Tibial nerve (tissue), 4 donors: Measurements from ENCODE around the gene B9D2. TPM values are rescaled to one million over a fixed set of nuclear protein-coding genes. Genes with fewer than 3 reads are reported as not detected.
A peak's percentile ranks its signal among the peaks of the same experiment; 100 is the strongest.

Experiments used
- DNase-seq, 2 donors: peaks; one replicate each; pipeline ENCODE4 v3.0.0-alpha.2; 2019; ENCODE audit warnings: low spot score in 2 of 2
- H3K27ac ChIP-seq, 4 donors: fragments of 200-600 bp; sonication (generic) in 3 of 4; one replicate each; pipeline ENCODE4 v1.5.1; 2017 to 2019; ENCODE audit warnings: mild to moderate bottlenecking in 1 of 4
- H3K27me3 ChIP-seq, 2 donors: fragments of 200-600 bp; sonication (generic) in 1 of 2; one replicate each; pipeline versions ENCODE4 v1.5.1 to v1.6.0; 2017 to 2019
- H3K36me3 ChIP-seq, 3 donors: fragments of 200-600 bp; sonication (generic); one replicate each; pipeline ENCODE4 v1.5.1; 2018 to 2019
- H3K4me1 ChIP-seq, 4 donors: fragments of 200-600 bp; sonication (generic) in 3 of 4; one replicate each; pipeline ENCODE4 v1.5.1; 2017 to 2019
- H3K4me3 ChIP-seq, 4 donors: fragments of 200-600 bp; sonication (generic) in 3 of 4; one replicate each; pipeline ENCODE4 v1.5.1; 2017 to 2019; ENCODE audit warnings: mild to moderate bottlenecking in 1 of 4, moderate library complexity in 1 of 4
- H3K9me3 ChIP-seq, 4 donors: fragments of 200-600 bp; sonication (generic) in 3 of 4; one replicate each; pipeline ENCODE4 v1.5.1; 2017 to 2019
- EP300 ChIP-seq, 2 donors: sonication (generic); formaldehyde crosslinking; IDR thresholded peaks; one replicate each; pipeline ENCODE4 v1.6.1; 2017; ENCODE audit warnings: antibody characterized with exemption in 2 of 2, mild to moderate bottlenecking in 1 of 2
- POLR2A ChIP-seq, 2 donors: fragments of 450-650 bp; IDR thresholded peaks; one replicate each; pipeline ENCODE4 v1.6.1; 2017; ENCODE audit warnings: antibody characterized with exemption in 2 of 2, mild to moderate bottlenecking in 2 of 2, moderate library complexity in 2 of 2
- WGBS, 2 donors: methylation state at CpG; one replicate each; pipeline ENCODE4 v1.1.5; 2018; 5-methylcytosine and 5-hydroxymethylcytosine counted together
- total RNA-seq, 4 donors: library from RNA; depleted of rRNA; stranded (reverse); fragments of >200 nt; gene quantifications; one replicate each; pipeline ENCODE4 v1.1.0, GENCODE V29; 2016
- TF ChIP-seq, protein P1 (sequence below), 5 experiments: fragments of 200-600 bp in 3 of 5; fragments of 450-650 bp in 2 of 5; sonication (generic) in 3 of 5; IDR thresholded peaks; one replicate each; pipeline ENCODE4 v1.5.1; 2016 to 2019; ENCODE audit warnings: antibody characterized with exemption in 5 of 5, mild to moderate bottlenecking in 3 of 5, moderate library complexity in 2 of 5

Gene B9D2
- total RNA-seq, 4 donors from 2014 or later, result 0.87 to 8.2 (median 3.6) TPM

DNA sequence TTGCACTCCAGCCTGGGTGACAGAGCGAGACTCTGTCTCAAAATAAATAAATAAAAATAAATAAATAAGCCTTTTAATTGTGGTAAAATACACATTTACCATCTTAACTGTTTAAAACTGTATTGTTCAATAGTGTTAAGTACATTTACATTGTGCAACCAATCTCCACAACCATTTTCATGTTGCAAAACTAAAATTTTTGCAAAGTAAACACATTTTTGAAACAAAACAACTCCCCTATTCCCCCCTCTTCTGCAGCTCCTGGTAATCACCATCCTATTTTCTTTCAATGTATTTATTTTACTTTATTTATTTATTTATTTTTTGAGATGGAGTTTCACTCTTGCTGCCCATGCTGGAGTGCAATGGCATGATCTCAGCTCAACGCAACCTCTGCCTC, 5.8 kb upstream of the B9D2 start:
- H3K27ac ChIP-seq, result no peak overlapping the region
- no peak overlapping the region for H3K4me3 ChIP-seq
- no peaks in the 10 kb centered on the region for H3K9me3 ChIP-seq
- peaks cover 0 to 24% (median 5%) of the 10 kb centered on the region in 4 donors for H3K4me1 ChIP-seq
- no peaks in the 10 kb centered on the region for H3K36me3 ChIP-seq
- no peak for DNase-seq
- WGBS, 2 donors, result 95 to 99% methylated on average over 2 of the region's 2 CpGs
- TF ChIP-seq EP300 (IDR thresholded peaks at IDR 0.05) (no peak), POLR2A (IDR thresholded peaks at IDR 0.05) (no peak)
- TF ChIP-seq, protein P1, sequence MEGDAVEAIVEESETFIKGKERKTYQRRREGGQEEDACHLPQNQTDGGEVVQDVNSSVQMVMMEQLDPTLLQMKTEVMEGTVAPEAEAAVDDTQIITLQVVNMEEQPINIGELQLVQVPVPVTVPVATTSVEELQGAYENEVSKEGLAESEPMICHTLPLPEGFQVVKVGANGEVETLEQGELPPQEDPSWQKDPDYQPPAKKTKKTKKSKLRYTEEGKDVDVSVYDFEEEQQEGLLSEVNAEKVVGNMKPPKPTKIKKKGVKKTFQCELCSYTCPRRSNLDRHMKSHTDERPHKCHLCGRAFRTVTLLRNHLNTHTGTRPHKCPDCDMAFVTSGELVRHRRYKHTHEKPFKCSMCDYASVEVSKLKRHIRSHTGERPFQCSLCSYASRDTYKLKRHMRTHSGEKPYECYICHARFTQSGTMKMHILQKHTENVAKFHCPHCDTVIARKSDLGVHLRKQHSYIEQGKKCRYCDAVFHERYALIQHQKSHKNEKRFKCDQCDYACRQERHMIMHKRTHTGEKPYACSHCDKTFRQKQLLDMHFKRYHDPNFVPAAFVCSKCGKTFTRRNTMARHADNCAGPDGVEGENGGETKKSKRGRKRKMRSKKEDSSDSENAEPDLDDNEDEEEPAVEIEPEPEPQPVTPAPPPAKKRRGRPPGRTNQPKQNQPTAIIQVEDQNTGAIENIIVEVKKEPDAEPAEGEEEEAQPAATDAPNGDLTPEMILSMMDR (IDR thresholded peaks at IDR 0.05), result no peak
- H3K27me3 ChIP-seq, result no peaks in the 10 kb centered on the region

DNA sequence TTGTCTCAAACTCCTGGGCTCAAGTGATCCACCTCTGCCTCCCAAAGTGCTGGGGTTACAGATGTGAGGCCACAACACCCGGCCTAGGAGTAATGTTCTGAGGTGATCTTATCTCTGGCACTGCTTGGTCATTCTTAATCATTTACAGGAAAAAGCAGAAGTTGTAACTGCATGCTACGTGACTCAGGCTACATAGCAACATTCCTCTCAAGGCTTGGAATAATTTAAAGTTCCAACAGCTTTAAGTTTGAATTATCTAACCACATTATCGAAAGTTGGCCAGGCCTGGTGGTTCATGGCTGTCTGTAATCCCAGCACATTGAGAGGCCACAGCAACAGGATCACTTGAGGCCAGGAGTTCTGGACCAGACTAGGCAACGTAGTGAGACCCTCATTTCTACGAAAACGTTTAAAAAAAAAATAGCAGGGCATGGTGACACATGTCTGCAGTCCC, 3.9 kb upstream of the B9D2 start:
- H3K36me3 ChIP-seq, result no peaks in the 10 kb centered on the region
- no peaks in the 10 kb centered on the region for H3K9me3 ChIP-seq
- no peak for TF ChIP-seq EP300 (IDR thresholded peaks at IDR 0.05)
- TF ChIP-seq, protein P1 (IDR thresholded peaks at IDR 0.05), result no peak
- no peak for TF ChIP-seq POLR2A (IDR thresholded peaks at IDR 0.05)
- H3K4me1 ChIP-seq, result peaks cover 0 to 21% (median 9%) of the 10 kb centered on the region in 4 donors
- no peaks in the 10 kb centered on the region for H3K27me3 ChIP-seq
- WGBS, 2 donors, result 74 to 77% methylated on average over 6 of the region's 6 CpGs
- H3K4me3 ChIP-seq, result no peak overlapping the region
- no peak for DNase-seq
- peak overlapping the region in 1 of 4 donors; percentile 50 for H3K27ac ChIP-seq

DNA sequence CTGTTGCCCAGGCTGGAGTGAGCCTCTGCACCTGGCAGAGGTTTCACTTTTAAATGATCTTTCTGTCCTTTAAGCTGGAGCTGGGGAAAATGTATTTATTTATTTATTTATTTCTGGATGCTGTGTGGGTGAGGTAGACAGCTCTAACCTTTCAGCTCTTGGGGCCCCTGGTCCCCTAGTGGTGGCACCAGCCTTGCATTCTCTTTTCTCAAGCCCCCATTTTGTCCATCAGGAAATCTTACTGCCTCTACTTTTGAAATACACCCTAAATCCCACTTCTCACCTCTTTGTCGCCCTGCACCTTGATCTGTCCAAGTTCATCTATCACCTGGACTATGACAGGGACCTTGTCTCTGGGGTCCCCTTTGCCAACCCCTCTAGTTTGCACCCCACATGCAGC, 2.1 kb upstream of the B9D2 start:
- no peaks in the 10 kb centered on the region for H3K27me3 ChIP-seq
- no peak overlapping the region for H3K4me3 ChIP-seq
- H3K27ac ChIP-seq, result no peak overlapping the region
- 96% methylated on average over 1 of the region's 1 CpG for WGBS, 2 donors
- peaks cover 0 to 21% (median 9%) of the 10 kb centered on the region in 4 donors for H3K4me1 ChIP-seq
- no peaks in the 10 kb centered on the region for H3K36me3 ChIP-seq
- H3K9me3 ChIP-seq, result no peaks in the 10 kb centered on the region
- DNase-seq, result no peak
- TF ChIP-seq EP300 (IDR thresholded peaks at IDR 0.05) (no peak), POLR2A (IDR thresholded peaks at IDR 0.05) (no peak)

DNA sequence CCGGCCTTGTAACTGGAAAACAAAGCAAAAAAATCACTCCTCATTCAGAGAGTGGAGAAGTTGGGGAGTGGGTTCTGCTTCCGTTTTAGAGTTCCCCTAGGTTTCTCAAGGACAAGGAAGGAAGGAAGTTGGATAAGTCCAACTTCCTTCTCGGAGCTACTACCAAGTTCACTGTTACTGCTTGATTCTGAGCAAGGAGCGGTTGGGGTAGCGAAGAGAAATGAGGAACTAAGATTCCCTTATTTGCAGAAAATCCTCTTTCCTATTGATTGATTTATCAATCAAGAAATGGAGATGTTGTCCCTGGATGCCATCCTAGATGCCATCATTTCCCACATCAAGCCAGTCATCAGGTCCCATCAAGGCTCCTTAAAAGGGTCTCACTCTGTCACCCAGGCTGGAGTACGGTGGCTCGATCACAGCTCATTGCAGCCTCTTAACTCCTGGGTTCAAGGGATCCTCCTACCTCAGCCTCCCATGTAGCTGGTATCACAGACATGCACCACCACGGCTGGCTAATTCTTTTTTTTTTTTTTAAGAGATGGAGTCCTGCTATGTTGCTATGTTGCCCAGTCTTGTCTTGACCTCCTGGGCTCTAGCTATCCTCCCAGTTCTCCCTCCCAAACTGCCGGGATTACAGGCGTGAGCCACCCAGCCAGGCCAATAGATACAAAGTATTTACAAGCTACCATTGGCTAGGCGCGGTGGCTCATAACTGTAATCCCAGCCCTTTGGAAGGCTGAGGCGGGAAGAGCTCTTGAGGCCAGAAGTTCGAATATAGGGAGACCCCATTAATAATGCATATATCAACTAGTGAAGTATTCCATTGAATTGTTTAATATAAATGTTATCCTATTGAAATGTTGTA, 809 bp upstream of the B9D2 start:
- DNase-seq, result no peak
- Histone ChIP-seq H3K27ac (peak overlapping the region; percentile 95 to 100 (median 98)), H3K4me3 (peak overlapping the region; percentile 53 to 87 (median 86)), H3K36me3 (no peaks in the 10 kb centered on the region), H3K4me1 (peaks cover 0 to 21% (median 9%) of the 10 kb centered on the region in 4 donors), H3K27me3 (no peaks in the 10 kb centered on the region), H3K9me3 (no peaks in the 10 kb centered on the region)
- TF ChIP-seq, protein P1 (IDR thresholded peaks at IDR 0.05), result no peak
- TF ChIP-seq EP300 (IDR thresholded peaks at IDR 0.05), result no peak
- no peak for TF ChIP-seq POLR2A (IDR thresholded peaks at IDR 0.05)
- 75 to 77% methylated on average over 14 of the region's 14 CpGs for WGBS, 2 donors

DNA sequence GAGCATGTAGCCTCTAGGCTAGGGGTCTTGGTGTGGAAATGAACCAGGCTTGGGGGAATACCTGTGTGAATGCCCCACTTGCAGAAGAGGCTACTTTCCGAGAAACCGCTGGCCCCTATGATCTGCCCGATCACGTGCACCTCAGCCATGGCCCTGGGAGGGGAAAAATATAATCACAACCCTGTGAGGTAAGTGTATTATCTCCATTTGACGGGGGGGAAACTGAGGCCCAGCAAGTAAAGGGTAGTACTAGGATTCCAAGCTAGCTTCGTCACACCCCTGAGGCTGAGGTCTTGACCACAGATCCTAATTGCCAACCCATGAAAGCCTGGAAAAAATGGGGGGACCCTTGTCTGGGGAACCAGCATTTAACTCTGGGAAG, 587 bp downstream of the B9D2 start:
- H3K36me3 ChIP-seq, result no peaks in the 10 kb centered on the region
- peak overlapping the region; percentile 95 to 100 (median 98) for H3K27ac ChIP-seq
- H3K4me3 ChIP-seq, result peak overlapping the region; percentile 53 to 87 (median 86)
- no peaks in the 10 kb centered on the region for H3K9me3 ChIP-seq
- TF ChIP-seq POLR2A (IDR thresholded peaks at IDR 0.05), result no peak
- TF ChIP-seq EP300 (IDR thresholded peaks at IDR 0.05), result no peak
- TF ChIP-seq, protein P1 (IDR thresholded peaks at IDR 0.05), result no peak
- DNase-seq, result no peak
- H3K27me3 ChIP-seq, result no peaks in the 10 kb centered on the region
- 44 to 54% methylated on average over 6 of the region's 6 CpGs for WGBS, 2 donors
- H3K4me1 ChIP-seq, result peaks cover 0 to 21% (median 9%) of the 10 kb centered on the region in 4 donors
